SH-SY5Y (cell line): Measurements from ENCODE around the gene INTS11.

ENCODE experiments used
- GATA2 ChIP-seq: IDR thresholded peaks from 2 replicates; pipeline ENCODE4 v1.6.1; 2011; ENCODE audit warnings: mild to moderate bottlenecking, low read depth, low read length
- GATA3 ChIP-seq: IDR thresholded peaks from 2 replicates; pipeline ENCODE4 v1.6.1; 2011; ENCODE audit warnings: low read depth, mild to moderate bottlenecking, low read length, moderate library complexity

DNA sequence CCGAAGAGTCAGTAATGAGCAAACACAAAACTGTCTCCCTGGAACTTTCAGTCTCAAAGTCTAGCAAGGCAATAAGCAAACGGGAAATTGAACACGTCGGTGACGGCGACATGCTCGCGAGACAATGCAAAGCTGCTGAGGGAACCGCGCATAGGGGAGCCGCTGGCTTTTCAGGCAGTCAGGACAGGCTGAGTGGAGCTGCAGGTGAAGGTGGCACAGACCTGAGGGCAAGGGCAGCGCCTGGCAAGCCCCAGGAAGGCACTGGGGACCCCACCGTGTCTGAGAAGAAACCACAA lies 4.9 kb downstream of the INTS11 start:
- TF ChIP-seq GATA2 (no peak), GATA3 (no peak)
